Fibroblast of lung (primary cell): ENCODE data around the gene GRID1.

Experiments used
- CTCF ChIP-seq, 2 donors: IDR thresholded peaks in 1 of 2; conservative IDR thresholded peaks in 1 of 2; 1 replicate in 1 of 2; 2 replicates in 1 of 2; pipeline ENCODE4 v1.5.1; 2011 to 2012; ENCODE audit warnings: low read length in 2 of 2, control low read depth in 1 of 2, inconsistent platforms in 1 of 2, low read depth in 1 of 2, mild to moderate bottlenecking in 1 of 2
- EZH2 ChIP-seq: IDR thresholded peaks from 2 replicates; pipeline ENCODE4 v1.5.1; 2012; ENCODE audit warnings: low read length, control low read depth, mild to moderate bottlenecking; ENCODE audit errors: missing control alignments

GRCh38 chr10:85657476-85658113, 709.0 kb downstream of the GRID1 start:
- TF ChIP-seq CTCF (conservative IDR thresholded peaks at IDR 0.05 in 1 of 2, IDR thresholded peaks at IDR 0.05 in 1 of 2; ENCODE audit: low read depth in 1 of 2, low read length in 2 of 2) (no peak), EZH2 (no peak)
